D341Med (cell line): Measurements from ENCODE around the gene TANGO6.
"Not testable (repeated sequence)": the region's sequence is repeated elsewhere in the genome, so short reads cannot be mapped to it uniquely, and the experiment has no call there.

Experiments
- DNase-seq: peaks from one replicate; pipeline ENCODE4 v3.0.0; 2012; ENCODE audit warnings: low spot score

The TANGO6 gene

GRCh38 chr16:69013991-69014390 is 170.7 kb downstream of the TANGO6 start:
- DNase-seq, result no peak

- DNase-seq, result no peak
Measured at GRCh38 chr16:69014811-69015210, 171.5 kb downstream of the TANGO6 start.

- no peak for DNase-seq
Measured at GRCh38 chr16:69017036-69017783, 173.9 kb downstream of the TANGO6 start.

- no peak for DNase-seq
Measured at GRCh38 chr16:69019811-69020210, 176.5 kb downstream of the TANGO6 start.

- DNase-seq, result no peak
Measured at GRCh38 chr16:69029121-69029520, 185.8 kb downstream of the TANGO6 start.

- no peak for DNase-seq
Measured at GRCh38 chr16:69031877-69032301, 188.6 kb downstream of the TANGO6 start.

- no peak for DNase-seq
Measured at GRCh38 chr16:69033151-69033949, 190.0 kb downstream of the TANGO6 start.

GRCh38 chr16:69035375-69035774 is 192.0 kb downstream of the TANGO6 start:
- no peak for DNase-seq

GRCh38 chr16:69036399-69037091 is 193.2 kb downstream of the TANGO6 start:
- DNase-seq, result no peak

GRCh38 chr16:69037373-69038160 is 194.2 kb downstream of the TANGO6 start:
- no peak for DNase-seq

- DNase-seq, result no peak
Measured at GRCh38 chr16:69039333-69039941, 196.1 kb downstream of the TANGO6 start.

GRCh38 chr16:69040144-69040909 is 197.0 kb downstream of the TANGO6 start:
- no peak for DNase-seq

GRCh38 chr16:69048328-69049120 is 205.2 kb downstream of the TANGO6 start:
- no peak for DNase-seq

- no peak for DNase-seq
Measured at GRCh38 chr16:69049146-69049545, 205.8 kb downstream of the TANGO6 start.

- no peak for DNase-seq
Measured at GRCh38 chr16:69049603-69050375, 206.5 kb downstream of the TANGO6 start.

- not testable (repeated sequence) for DNase-seq
Measured at GRCh38 chr16:69051517-69051830, 208.1 kb downstream of the TANGO6 start.

- no peak for DNase-seq
Measured at GRCh38 chr16:69055008-69055407, 211.7 kb downstream of the TANGO6 start.

GRCh38 chr16:69055980-69056379 is 212.6 kb downstream of the TANGO6 start:
- DNase-seq, result no peak

GRCh38 chr16:69056421-69056820 is 213.1 kb downstream of the TANGO6 start:
- DNase-seq, result no peak
